ENCODE results near the gene AKR1E2.

AKR1E2 gene

DNA sequence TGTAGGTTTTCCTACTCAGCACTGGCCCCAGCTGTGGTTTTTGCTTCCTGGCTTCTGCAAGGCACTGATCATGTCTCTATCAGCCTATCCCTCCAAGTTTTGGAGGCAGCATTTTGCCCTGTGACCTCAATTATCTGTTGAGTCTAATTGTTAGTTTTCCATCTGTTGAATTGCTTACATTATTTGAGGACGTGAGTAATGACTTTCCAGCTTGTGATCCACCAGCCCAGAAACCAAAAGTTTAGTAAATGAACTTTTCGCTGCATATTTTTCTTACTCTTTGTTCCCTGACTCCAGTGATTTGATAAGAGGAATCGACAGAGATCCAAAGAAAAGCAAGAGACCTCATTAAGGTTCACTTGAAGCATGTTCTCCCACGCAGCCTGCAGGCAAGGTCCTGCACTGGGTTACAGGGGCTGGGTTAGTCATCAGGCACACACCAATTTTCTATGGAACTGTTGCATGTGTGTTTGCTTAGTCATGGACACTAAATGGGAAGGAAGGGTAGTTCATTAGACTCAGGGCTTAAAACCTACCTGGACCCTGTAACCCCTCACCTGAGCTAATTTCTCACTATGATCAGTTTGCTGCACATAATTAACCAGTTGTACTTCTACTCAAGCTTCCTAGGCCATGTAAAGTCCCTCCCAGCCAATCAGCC, 57.2 kb downstream of the AKR1E2 start:
- ChIA-PET CTCF (interaction anchor here (1.1 kb wide), 1 partner anchor 33 kb away, joined by 3 read pairs; no protein-coding TSS in a partner anchor), POLR2A (no interaction called here)
- Histone ChIP-seq H3K27ac (ENCODE audit: extremely low read depth, low read depth, low read length) (no peak overlapping the region), H3K4me1 (ENCODE audit: control insufficient read depth, insufficient read depth, low read length) (no peaks in the 10 kb centered on the region), H3K36me3 (ENCODE audit: control insufficient read depth in 2 of 2, insufficient read depth in 1 of 2, low read length in 2 of 2) (no peaks in the 10 kb centered on the region), H3K4me3 (ENCODE audit: low read depth, low read length) (no peak overlapping the region), H3K9me3 (ENCODE audit: control insufficient read depth, insufficient read depth, low read depth, low read length) (no peaks in the 10 kb centered on the region)
- TF ChIP-seq ZNF654 (tag by site-specific recombination; IDR thresholded peaks at IDR 0.05; ENCODE audit: low read depth) (no peak), ZNF548 (tag by site-specific recombination; IDR thresholded peaks at IDR 0.05) (no peak), ZSCAN16 (tag by site-specific recombination; IDR thresholded peaks at IDR 0.05) (no peak), KLF1 (tag by site-specific recombination; IDR thresholded peaks at IDR 0.05) (no peak), ZNF175 (tag by site-specific recombination; IDR thresholded peaks at IDR 0.05) (no peak), ZNF10 (tag by site-specific recombination; IDR thresholded peaks at IDR 0.05) (no peak), ZNF324 (tag by site-specific recombination; IDR thresholded peaks at IDR 0.05) (no peak), WT1 (tag by site-specific recombination; IDR thresholded peaks at IDR 0.05) (no peak), ZNF549 (tag by site-specific recombination; IDR thresholded peaks at IDR 0.05) (no peak), ZSCAN30 (tag by site-specific recombination; IDR thresholded peaks at IDR 0.05) (no peak), ZFP69B (tag by site-specific recombination; IDR thresholded peaks at IDR 0.05) (no peak), ZNF843 (tag by site-specific recombination; IDR thresholded peaks at IDR 0.05) (no peak), ZNF426 (tag by site-specific recombination; IDR thresholded peaks at IDR 0.05) (no peak), ZNF501 (tag by site-specific recombination; IDR thresholded peaks at IDR 0.05) (no peak)
- TF ChIP-seq, protein P1, sequence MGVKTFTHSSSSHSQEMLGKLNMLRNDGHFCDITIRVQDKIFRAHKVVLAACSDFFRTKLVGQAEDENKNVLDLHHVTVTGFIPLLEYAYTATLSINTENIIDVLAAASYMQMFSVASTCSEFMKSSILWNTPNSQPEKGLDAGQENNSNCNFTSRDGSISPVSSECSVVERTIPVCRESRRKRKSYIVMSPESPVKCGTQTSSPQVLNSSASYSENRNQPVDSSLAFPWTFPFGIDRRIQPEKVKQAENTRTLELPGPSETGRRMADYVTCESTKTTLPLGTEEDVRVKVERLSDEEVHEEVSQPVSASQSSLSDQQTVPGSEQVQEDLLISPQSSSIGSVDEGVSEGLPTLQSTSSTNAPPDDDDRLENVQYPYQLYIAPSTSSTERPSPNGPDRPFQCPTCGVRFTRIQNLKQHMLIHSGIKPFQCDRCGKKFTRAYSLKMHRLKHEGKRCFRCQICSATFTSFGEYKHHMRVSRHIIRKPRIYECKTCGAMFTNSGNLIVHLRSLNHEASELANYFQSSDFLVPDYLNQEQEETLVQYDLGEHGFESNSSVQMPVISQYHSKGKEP (tag by site-specific recombination; IDR thresholded peaks at IDR 0.05) = no peak
- TF ChIP-seq, protein P2, sequence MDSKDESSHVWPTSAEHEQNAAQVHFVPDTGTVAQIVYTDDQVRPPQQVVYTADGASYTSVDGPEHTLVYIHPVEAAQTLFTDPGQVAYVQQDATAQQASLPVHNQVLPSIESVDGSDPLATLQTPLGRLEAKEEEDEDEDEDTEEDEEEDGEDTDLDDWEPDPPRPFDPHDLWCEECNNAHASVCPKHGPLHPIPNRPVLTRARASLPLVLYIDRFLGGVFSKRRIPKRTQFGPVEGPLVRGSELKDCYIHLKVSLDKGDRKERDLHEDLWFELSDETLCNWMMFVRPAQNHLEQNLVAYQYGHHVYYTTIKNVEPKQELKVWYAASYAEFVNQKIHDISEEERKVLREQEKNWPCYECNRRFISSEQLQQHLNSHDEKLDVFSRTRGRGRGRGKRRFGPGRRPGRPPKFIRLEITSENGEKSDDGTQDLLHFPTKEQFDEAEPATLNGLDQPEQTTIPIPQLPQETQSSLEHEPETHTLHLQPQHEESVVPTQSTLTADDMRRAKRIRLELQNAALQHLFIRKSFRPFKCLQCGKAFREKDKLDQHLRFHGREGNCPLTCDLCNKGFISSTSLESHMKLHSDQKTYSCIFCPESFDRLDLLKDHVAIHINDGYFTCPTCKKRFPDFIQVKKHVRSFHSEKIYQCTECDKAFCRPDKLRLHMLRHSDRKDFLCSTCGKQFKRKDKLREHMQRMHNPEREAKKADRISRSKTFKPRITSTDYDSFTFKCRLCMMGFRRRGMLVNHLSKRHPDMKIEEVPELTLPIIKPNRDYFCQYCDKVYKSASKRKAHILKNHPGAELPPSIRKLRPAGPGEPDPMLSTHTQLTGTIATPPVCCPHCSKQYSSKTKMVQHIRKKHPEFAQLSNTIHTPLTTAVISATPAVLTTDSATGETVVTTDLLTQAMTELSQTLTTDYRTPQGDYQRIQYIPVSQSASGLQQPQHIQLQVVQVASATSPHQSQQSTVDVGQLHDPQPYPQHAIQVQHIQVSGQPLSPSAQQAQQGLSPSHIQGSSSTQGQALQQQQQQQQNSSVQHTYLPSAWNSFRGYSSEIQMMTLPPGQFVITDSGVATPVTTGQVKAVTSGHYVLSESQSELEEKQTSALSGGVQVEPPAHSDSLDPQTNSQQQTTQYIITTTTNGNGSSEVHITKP (tag by site-specific recombination; IDR thresholded peaks at IDR 0.05) = no peak
- TF ChIP-seq, protein P3, sequence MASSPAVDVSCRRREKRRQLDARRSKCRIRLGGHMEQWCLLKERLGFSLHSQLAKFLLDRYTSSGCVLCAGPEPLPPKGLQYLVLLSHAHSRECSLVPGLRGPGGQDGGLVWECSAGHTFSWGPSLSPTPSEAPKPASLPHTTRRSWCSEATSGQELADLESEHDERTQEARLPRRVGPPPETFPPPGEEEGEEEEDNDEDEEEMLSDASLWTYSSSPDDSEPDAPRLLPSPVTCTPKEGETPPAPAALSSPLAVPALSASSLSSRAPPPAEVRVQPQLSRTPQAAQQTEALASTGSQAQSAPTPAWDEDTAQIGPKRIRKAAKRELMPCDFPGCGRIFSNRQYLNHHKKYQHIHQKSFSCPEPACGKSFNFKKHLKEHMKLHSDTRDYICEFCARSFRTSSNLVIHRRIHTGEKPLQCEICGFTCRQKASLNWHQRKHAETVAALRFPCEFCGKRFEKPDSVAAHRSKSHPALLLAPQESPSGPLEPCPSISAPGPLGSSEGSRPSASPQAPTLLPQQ (tag by site-specific recombination; IDR thresholded peaks at IDR 0.05) = no peak
- TF ChIP-seq, protein P4, sequence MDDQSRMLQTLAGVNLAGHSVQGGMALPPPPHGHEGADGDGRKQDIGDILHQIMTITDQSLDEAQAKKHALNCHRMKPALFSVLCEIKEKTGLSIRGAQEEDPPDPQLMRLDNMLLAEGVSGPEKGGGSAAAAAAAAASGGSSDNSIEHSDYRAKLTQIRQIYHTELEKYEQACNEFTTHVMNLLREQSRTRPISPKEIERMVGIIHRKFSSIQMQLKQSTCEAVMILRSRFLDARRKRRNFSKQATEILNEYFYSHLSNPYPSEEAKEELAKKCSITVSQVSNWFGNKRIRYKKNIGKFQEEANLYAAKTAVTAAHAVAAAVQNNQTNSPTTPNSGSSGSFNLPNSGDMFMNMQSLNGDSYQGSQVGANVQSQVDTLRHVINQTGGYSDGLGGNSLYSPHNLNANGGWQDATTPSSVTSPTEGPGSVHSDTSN (CRISPR knock-in tag; IDR thresholded peaks at IDR 0.05) = no peak

DNA sequence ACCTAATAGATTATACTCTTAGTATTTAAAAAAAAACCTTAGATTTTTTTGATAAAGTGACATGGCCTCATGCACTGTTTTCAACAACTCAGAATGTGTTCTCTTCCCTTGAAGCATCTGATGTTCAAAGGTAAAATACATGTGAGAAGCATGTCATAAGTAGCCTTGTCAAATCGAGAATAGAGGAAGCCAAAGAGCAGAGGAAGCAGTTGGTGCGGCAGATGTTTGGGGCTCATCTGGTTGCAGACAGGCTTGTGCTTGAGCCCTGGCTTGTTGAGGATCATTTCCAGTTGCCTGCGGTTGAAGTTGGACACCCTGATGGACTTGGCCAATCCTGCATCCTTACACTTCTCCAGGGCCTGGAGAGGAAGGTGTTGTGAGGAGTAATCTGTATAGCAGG, 59.2 kb downstream of the AKR1E2 start:
- Histone ChIP-seq H3K9me3 (ENCODE audit: control insufficient read depth, insufficient read depth, low read depth, low read length) (no peaks in the 10 kb centered on the region), H3K4me1 (ENCODE audit: control insufficient read depth, insufficient read depth, low read length) (no peaks in the 10 kb centered on the region), H3K4me3 (ENCODE audit: low read depth, low read length) (no peak overlapping the region), H3K27ac (ENCODE audit: extremely low read depth, low read depth, low read length) (no peak overlapping the region), H3K36me3 (ENCODE audit: control insufficient read depth in 2 of 2, insufficient read depth in 1 of 2, low read length in 2 of 2) (no peaks in the 10 kb centered on the region)
- ChIA-PET POLR2A (no interaction called here), CTCF (no interaction called here)
- TF ChIP-seq ZNF777 (tag by site-specific recombination; IDR thresholded peaks at IDR 0.05; ENCODE audit: borderline replicate concordance) = no peak
- TF ChIP-seq ZNF24 (tag by site-specific recombination; IDR thresholded peaks at IDR 0.05) = no peak
- TF ChIP-seq ZNF529 (tag by site-specific recombination; IDR thresholded peaks at IDR 0.05; ENCODE audit: insufficient replicate concordance) = no peak
- TF ChIP-seq ZNF10 (tag by site-specific recombination; IDR thresholded peaks at IDR 0.05) = no peak
- TF ChIP-seq ZFP69B (tag by site-specific recombination; IDR thresholded peaks at IDR 0.05) = no peak
- TF ChIP-seq HOXD13 (CRISPR knock-in tag; IDR thresholded peaks at IDR 0.05; ENCODE audit: borderline replicate concordance) = no peak
- no peak for TF ChIP-seq ZNF354C (tag by site-specific recombination; IDR thresholded peaks at IDR 0.05; ENCODE audit: borderline replicate concordance, low read depth)
- no peak for TF ChIP-seq ZNF423 (tag by site-specific recombination; IDR thresholded peaks at IDR 0.05)

Data from HEK293 (cell line).